ENCODE data around the gene ARHGAP40. TPM values are rescaled to one million over a fixed set of nuclear protein-coding genes. Genes with fewer than 3 reads are reported as not detected.
A peak's percentile ranks its signal among the peaks of the same experiment; 100 is the strongest.

The ARHGAP40 gene
- total and polyA plus RNA-seq, 2 of the 13 experiments (the other 11 are each of a cell fraction or from before 2014, with no cell fraction given), result 0.75 to 2.1 TPM

- TF ChIP-seq RBM39 (IDR thresholded peaks at IDR 0.05; ENCODE audit: low read depth, low read length, poor library complexity, severe bottlenecking) (peak; percentile 56), MTA3 (CRISPR knock-in tag; IDR thresholded peaks at IDR 0.05) (no peak), MBD4 (IDR thresholded peaks at IDR 0.05; ENCODE audit: borderline replicate concordance, low read length) (no peak), ZNF10 (CRISPR knock-in tag; IDR thresholded peaks at IDR 0.05; ENCODE audit: borderline replicate concordance, low read depth) (no peak), ARID2 (CRISPR knock-in tag; IDR thresholded peaks at IDR 0.05; ENCODE audit: borderline replicate concordance) (no peak), YEATS4 (CRISPR knock-in tag; IDR thresholded peaks at IDR 0.05; ENCODE audit: borderline replicate concordance) (peak; percentile 39; the same call in 1 of the 2 replicates), HOXA7 (CRISPR knock-in tag; IDR thresholded peaks at IDR 0.05) (no peak), HOXA5 (CRISPR knock-in tag; IDR thresholded peaks at IDR 0.05) (no peak), ZNF567 (CRISPR knock-in tag; IDR thresholded peaks at IDR 0.05; ENCODE audit: borderline replicate concordance) (peak; percentile 79; the same call in 1 of the 2 replicates), ZNF672 (CRISPR knock-in tag; IDR thresholded peaks at IDR 0.05) (no peak), ZNF775 (CRISPR knock-in tag; IDR thresholded peaks at IDR 0.05; ENCODE audit: borderline replicate concordance) (no peak), RFXAP (CRISPR knock-in tag; IDR thresholded peaks at IDR 0.05; ENCODE audit: borderline replicate concordance) (no peak), ZXDC (CRISPR knock-in tag; IDR thresholded peaks at IDR 0.05) (no peak), ZNF777 (CRISPR knock-in tag; IDR thresholded peaks at IDR 0.05) (no peak; the same call in 1 of the 2 replicates), ZNF251 (CRISPR knock-in tag; IDR thresholded peaks at IDR 0.05) (no peak), SP140L (CRISPR knock-in tag; IDR thresholded peaks at IDR 0.05; ENCODE audit: borderline replicate concordance) (no peak), SNRNP70 (IDR thresholded peaks at IDR 0.05; ENCODE audit: low read depth, low read length) (no peak), UBTF (CRISPR knock-in tag; IDR thresholded peaks at IDR 0.05) (peak; percentile 50; the same call in 1 of the 2 replicates), KLF13 (CRISPR knock-in tag; IDR thresholded peaks at IDR 0.05) (peak; percentile 94; the same call in 1 of the 2 replicates), ZNF343 (CRISPR knock-in tag; IDR thresholded peaks at IDR 0.05) (no peak), SRSF1 (optimal IDR thresholded peaks at IDR 0.05; ENCODE audit: low read depth, low read length) (no peak), ZNF557 (CRISPR knock-in tag; IDR thresholded peaks at IDR 0.05) (no peak), CC2D1A (CRISPR knock-in tag; IDR thresholded peaks at IDR 0.05) (no peak)
- TF ChIP-seq, protein P1, sequence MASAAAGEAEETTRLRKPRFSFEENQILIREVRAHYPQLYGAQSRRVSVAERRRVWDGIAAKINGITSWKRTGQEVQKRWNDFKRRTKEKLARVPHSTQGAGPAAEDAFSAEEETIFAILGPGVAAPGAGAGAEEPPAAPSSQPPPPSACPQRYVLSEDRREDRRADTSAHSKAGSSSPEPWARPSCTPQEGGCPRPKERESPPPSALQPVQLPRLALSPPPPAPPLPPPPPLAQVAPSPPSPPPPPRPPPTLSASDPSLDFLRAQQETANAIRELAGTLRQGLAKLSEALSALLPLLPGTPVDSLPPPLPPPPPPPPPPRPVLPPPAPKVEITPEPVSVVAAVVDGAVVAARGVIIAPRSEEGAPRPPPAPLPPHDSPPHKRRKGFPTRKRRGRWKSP (CRISPR knock-in tag; IDR thresholded peaks at IDR 0.05), result no peak
Measured at GRCh38 chr20:38601216-38602184, at the start of gene ARHGAP40 (continued).
